Cardiac fibroblast (primary cell): ENCODE results near the gene CHTF18.

Experiments used
- DNase-seq, 2 donors: peaks; one replicate each; pipeline versions ENCODE4 v3.0.0 to v3.0.0-alpha.2; 2010; ENCODE audit warnings: low read depth in 2 of 2
- H3K4me3 ChIP-seq, 2 donors: replicated peaks in 1 of 2; 1 replicate in 1 of 2; 2 replicates in 1 of 2; pipeline ENCODE4 v1.5.1; 2011; ENCODE audit warnings: low read depth in 2 of 2, low read length in 2 of 2, mild to moderate bottlenecking in 2 of 2, moderate library complexity in 1 of 2
- CTCF ChIP-seq: IDR thresholded peaks from one replicate; pipeline ENCODE4 v1.5.1; 2011; ENCODE audit warnings: low read depth, mild to moderate bottlenecking, low read length, inconsistent platforms

Gene CHTF18

GRCh38 chr16:760545-761343 is 27.7 kb upstream of the CHTF18 start, which contains the start of gene MSLN:
MSLN (plus strand) TSS chr16:760734; CDS start chr16:762681, 1,947 bp downstream.
- DNase-seq: peak in 1 of 2 donors; percentile 22
- H3K4me3 ChIP-seq: no peak within 1 kb of the TSS
- TF ChIP-seq CTCF: no peak

GRCh38 chr16:761625-762513 is 26.6 kb upstream of the CHTF18 start:
- no peak overlapping the region for H3K4me3 ChIP-seq
- no peak for TF ChIP-seq CTCF
- no peak for DNase-seq

GRCh38 chr16:762595-763268 is 25.7 kb upstream of the CHTF18 start:
- no peak for TF ChIP-seq CTCF
- H3K4me3 ChIP-seq: no peak overlapping the region
- no peak for DNase-seq

- no peak for TF ChIP-seq CTCF
- H3K4me3 ChIP-seq: no peak overlapping the region
- DNase-seq: no peak
These were observed 24.8 kb upstream of the CHTF18 start for GRCh38 chr16:763369-764183.

- H3K4me3 ChIP-seq: no peak overlapping the region
- no peak for TF ChIP-seq CTCF
- no peak for DNase-seq
These were observed 24.2 kb upstream of the CHTF18 start for GRCh38 chr16:764184-764750.
